ENCODE data around the gene DVL2.

DNA sequence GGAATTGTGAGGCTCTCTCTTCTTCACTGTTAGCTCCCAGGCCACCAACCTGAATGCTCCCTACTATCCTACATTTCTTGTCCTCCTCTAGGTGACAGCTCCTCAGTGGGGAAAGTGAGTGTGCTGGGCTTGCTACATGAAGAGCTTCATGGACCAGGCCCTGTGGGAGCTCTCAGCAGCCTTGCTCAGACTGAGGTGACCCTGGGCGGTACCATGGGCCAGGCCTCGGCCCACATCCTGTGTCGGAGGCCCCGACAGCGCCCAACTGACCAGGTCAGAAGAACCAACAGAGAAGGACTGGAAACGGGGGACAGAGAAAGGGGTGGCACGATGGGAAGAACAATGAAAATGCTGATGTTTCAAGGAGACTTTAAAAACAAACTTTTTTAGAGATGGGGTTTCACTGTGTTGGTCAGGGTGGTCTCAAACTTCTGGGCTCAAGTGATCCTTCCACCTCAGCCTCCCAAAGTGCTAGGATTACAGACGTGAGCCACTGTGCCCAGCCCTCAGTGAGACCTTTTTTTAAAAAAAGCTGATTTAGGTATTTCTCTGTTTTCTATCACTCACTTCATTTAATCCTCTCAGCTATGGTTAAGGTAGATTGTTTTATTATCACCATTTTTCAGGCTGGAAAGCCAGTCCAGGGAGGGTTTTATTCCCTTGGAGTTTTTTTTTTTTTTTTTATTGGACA, 22.6 kb upstream of the DVL2 start:
- no peak for TF ChIP-seq POLR2AphosphoS5 (IDR thresholded peaks at IDR 0.05; ENCODE audit: borderline replicate concordance, low read depth, low read length)
- TF ChIP-seq EZH2 (IDR thresholded peaks at IDR 0.05), result no peak
- TF ChIP-seq FOXP2 (optimal IDR thresholded peaks at IDR 0.05; ENCODE audit: control extremely low read depth, extremely low read length, insufficient read depth), result no peak

Data from SK-N-MC (cell line).